Mucosa of descending colon (tissue), 3 donors: ENCODE results near the gene CD79B. TPM values are rescaled to one million over a fixed set of nuclear protein-coding genes. Genes with fewer than 3 reads are reported as not detected.
A peak's percentile ranks its signal among the peaks of the same experiment; 100 is the strongest.
"Not testable (repeated sequence)": the region's sequence is repeated elsewhere in the genome, so short reads cannot be mapped to it uniquely, and the experiment has no call there.

Source experiments
- ATAC-seq: fragments of 200-7000 bp; cut with Tn5 transposase; one replicate; pipeline ENCODE4 v1.9.1; 2020; ENCODE audit warnings: mild to moderate bottlenecking, moderate library complexity
- DNase-seq, 3 donors: peaks; one replicate each; pipeline ENCODE4 v3.0.0-alpha.2; 2020
- H3K36me3 ChIP-seq: fragments of 200-600 bp; one replicate; pipeline ENCODE4 v1.8.0; 2021; ENCODE audit warnings: low read depth, mild to moderate bottlenecking
- H3K4me1 ChIP-seq: fragments of 200-600 bp; one replicate; pipeline ENCODE4 v1.8.0; 2021; ENCODE audit warnings: low read depth, mild to moderate bottlenecking
- H3K4me3 ChIP-seq: fragments of 200-600 bp; one replicate; pipeline ENCODE4 v1.8.0; 2021; ENCODE audit warnings: mild to moderate bottlenecking
- H3K9me3 ChIP-seq: fragments of 200-600 bp; one replicate; pipeline ENCODE4 v1.8.0; 2021; ENCODE audit warnings: mild to moderate bottlenecking
- CTCF ChIP-seq: fragments of 200-600 bp; IDR thresholded peaks from one replicate; pipeline ENCODE4 v1.8.0; 2022; ENCODE audit warnings: antibody characterized with exemption, mild to moderate bottlenecking
- intact Hi-C, 2 donors: fragments of 100-400 bp; cut with DNase I in 1 of 2; cut with micrococcal nuclease in 1 of 2; formaldehyde crosslinking; loops; one replicate each; pipeline versions ENCODE4 v1.11.0 to v1.11.1; 2022; cut with DNase I, micrococcal nuclease
- total RNA-seq, 3 donors: library from RNA; stranded (reverse); fragmentation: NEBNext Ultra II Directional in 2 of 3; extraction: Animal tissue kit (Norgen Biotek cat#: 25700) in 2 of 3; gene quantifications; one replicate each; pipeline versions ENCODE4 v1.2.1 to v1.2.4, GENCODE V29; 2021 to 2023
- donor health status: DM: no; HTN: no; CAD: no; lungs with moderate emphysema.
- donor health status: DM: no; HTN: no; CAD: no.
- donor health status: DM: no; HTN: yes; CAD: no.

Gene CD79B
- total RNA-seq, 3 donors from 2014 or later = 0.70 to 2.4 (median 1.4) TPM

- ATAC-seq (peak; percentile 32), DNase-seq (peak in 1 of 3 donors; percentile 68)
- no peak overlapping the region for H3K4me3 ChIP-seq
- no peaks in the 10 kb centered on the region for H3K4me1 ChIP-seq
- TF ChIP-seq CTCF = no peak
- intact Hi-C loops = no loop called here
- no peaks in the 10 kb centered on the region for H3K9me3 ChIP-seq
- no peaks in the 10 kb centered on the region for H3K36me3 ChIP-seq
Measured at GRCh38 chr17:63925615-63926014, 6.5 kb downstream of the CD79B start.

GRCh38 chr17:63922402-63922801 is 9.7 kb downstream of the CD79B start:
- H3K4me1 ChIP-seq, H3K4me3 ChIP-seq, H3K9me3 ChIP-seq, H3K36me3 ChIP-seq, intact Hi-C loops: not testable (repeated sequence)
- peak in 2 of 3 donors; percentile 1 to 21 for DNase-seq
- peak; percentile 41 for ATAC-seq

- H3K9me3 ChIP-seq, intact Hi-C loops, H3K36me3 ChIP-seq, ATAC-seq, H3K4me1 ChIP-seq, H3K4me3 ChIP-seq: not testable (repeated sequence)
- peak in 1 of 3 donors; percentile 33 for DNase-seq
Measured at GRCh38 chr17:63920779-63921178, 11.4 kb downstream of the CD79B start.

- H3K4me3 ChIP-seq, H3K36me3 ChIP-seq, H3K4me1 ChIP-seq, ATAC-seq, DNase-seq, H3K9me3 ChIP-seq, intact Hi-C loops: not testable (repeated sequence)
Measured at GRCh38 chr17:63920050-63920449, 12.1 kb downstream of the CD79B start.

- ATAC-seq (peak; percentile 88), DNase-seq (peak in 2 of 3 donors; percentile 54 to 81)
- no peak overlapping the region for H3K4me3 ChIP-seq
- no peaks in the 10 kb centered on the region for H3K4me1 ChIP-seq
- intact Hi-C loops = loop anchor here in 1 of 2 donors (10.0 kb wide), 1 partner anchor 215 kb away; the partner anchor contains the start of gene ERN1
- H3K9me3 ChIP-seq = no peaks in the 10 kb centered on the region
- no peaks in the 10 kb centered on the region for H3K36me3 ChIP-seq
- peak; percentile 96 for TF ChIP-seq CTCF
Measured at GRCh38 chr17:63919311-63919723, 12.8 kb downstream of the CD79B start.

GRCh38 chr17:63918789-63919305 is 13.3 kb downstream of the CD79B start, which contains the start of gene GH1:
GH1 (minus strand) TSS chr17:63918839; CDS start chr17:63918776, 63 bp downstream.
- H3K36me3 ChIP-seq, ATAC-seq, H3K4me1 ChIP-seq, H3K9me3 ChIP-seq, H3K4me3 ChIP-seq: not testable (repeated sequence)
- DNase-seq = peak in 1 of 3 donors; percentile 46
- intact Hi-C loops = loop anchor here in 1 of 2 donors (10.0 kb wide), 1 partner anchor 216 kb away; the partner anchor contains the start of gene ERN1

- Histone ChIP-seq H3K4me3 (no peak overlapping the region), H3K9me3 (no peaks in the 10 kb centered on the region), H3K4me1 (no peaks in the 10 kb centered on the region), H3K36me3 (no peaks in the 10 kb centered on the region)
- ATAC-seq (no peak), DNase-seq (peak in 1 of 3 donors; percentile 22)
- intact Hi-C loops = loop anchor here in 1 of 2 donors (10.0 kb wide), 1 partner anchor 216 kb away; the partner anchor contains the start of gene ERN1
- TF ChIP-seq CTCF = no peak
Measured at GRCh38 chr17:63918305-63918704, 13.8 kb downstream of the CD79B start.
